H1 (cell line): Measurements from ENCODE around the gene EFHC1. TPM values are rescaled to one million over a fixed set of nuclear protein-coding genes. Genes with fewer than 3 reads are reported as not detected.

Experiments
- CBX8 ChIP-seq: fragments of 300-800, 300-1000 bp; sonication (generic); IDR thresholded peaks from 2 replicates; pipeline ENCODE4 v1.7.1; 2016; ENCODE audit warnings: low read depth, low read length, borderline replicate concordance
- SIX5 ChIP-seq: IDR thresholded peaks from 2 replicates; pipeline ENCODE4 v1.6.1; 2011; ENCODE audit warnings: mild to moderate bottlenecking, low read depth, low read length
- SRF ChIP-seq: IDR thresholded peaks from 2 replicates; pipeline ENCODE4 v1.6.1; 2011; ENCODE audit warnings: mild to moderate bottlenecking, low read depth, low read length, moderate library complexity
- polyA plus RNA-seq, 7 experiments: library from polyadenylated mRNA; depleted of rRNA in 3 of 7; stranded (reverse) in 5 of 7; unstranded in 2 of 7; fragments of >200 nt in 5 of 7; fragments of 200-250 nt in 2 of 7; gene quantifications; 1 replicate in 5 of 7; 2 replicates in 1 of 7; 4 replicates in 1 of 7; pipeline versions ENCODE4 v1.2.1 to v1.2.3, GENCODE V29; 2011 to 2013; ENCODE audit warnings: missing spikeins in 2 of 7, mixed read lengths in 2 of 7
- total RNA-seq: library from RNA; stranded (reverse); fragmentation: NEBNext Ultra II Directional; extraction: Animal tissue kit (Norgen Biotek cat#: 25700); gene quantifications from 2 replicates; pipeline ENCODE4 v1.2.1, GENCODE V29; 2021

EFHC1 gene
- total and polyA plus RNA-seq, 2 of the 8 experiments (the other 6 are each of a cell fraction or from before 2014, with no cell fraction given), result 10.5 to 16.4 TPM

DNA sequence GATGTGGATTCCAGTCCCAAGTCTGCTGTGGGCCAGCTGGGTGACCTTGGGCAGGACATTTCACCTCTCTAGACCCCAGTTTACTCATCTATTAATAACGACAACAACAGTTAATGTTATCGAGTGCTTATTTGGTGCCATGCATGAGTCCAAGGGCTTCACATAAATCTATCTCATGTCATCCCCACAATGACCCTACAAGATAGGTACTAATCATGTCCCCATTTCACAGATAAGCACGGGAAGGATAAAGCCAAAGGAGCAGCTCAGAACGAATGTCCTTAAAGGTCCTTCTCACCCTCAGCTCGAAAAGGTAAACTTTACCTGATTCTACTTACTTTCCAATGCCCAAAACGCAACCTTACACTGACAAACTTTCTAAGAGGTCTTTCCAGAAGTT, 121.0 kb downstream of the EFHC1 start (continued):
- TF ChIP-seq SRF (no peak), CBX8 (no peak), SIX5 (no peak)
